ENCODE data around the gene TLNRD1.

TLNRD1 gene

DNA sequence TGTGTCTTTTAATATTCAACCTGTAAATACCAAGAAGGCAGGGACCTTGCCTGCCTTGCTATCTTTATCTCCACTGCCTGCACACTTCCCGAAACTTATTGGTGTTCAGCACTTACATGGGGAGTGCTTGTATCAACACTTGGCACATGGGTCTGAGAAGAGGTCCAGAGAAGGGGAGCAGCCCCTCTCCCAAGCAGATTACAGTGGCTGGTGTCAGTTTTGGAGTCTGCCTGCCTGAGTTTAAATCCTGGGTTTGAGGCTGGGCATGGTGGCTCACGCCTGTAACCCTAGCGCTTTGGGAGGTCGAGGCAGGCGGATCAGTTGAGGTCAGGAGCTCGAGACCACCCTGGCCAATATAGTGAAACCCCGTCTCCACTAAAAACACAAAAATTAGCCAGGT is 31.4 kb upstream of the TLNRD1 start:
- Mint-ChIP-seq H3K27ac (no peak overlapping the region), H3K27me3 (no peaks in the 10 kb centered on the region), H3K4me1 (ENCODE audit: low read depth) (no peaks in the 10 kb centered on the region), H3K36me3 (ENCODE audit: low read depth) (peaks cover 87% of the 10 kb centered on the region), H3K9me3 (no peaks in the 10 kb centered on the region), H3K4me3 (no peak overlapping the region)
- intact Hi-C loops (cut with micrococcal nuclease), result loop anchor here (5.0 to 10.0 kb wide), 2 partner anchors 195 to 402 kb away; partner anchors contain the start of gene CEMIP

DNA sequence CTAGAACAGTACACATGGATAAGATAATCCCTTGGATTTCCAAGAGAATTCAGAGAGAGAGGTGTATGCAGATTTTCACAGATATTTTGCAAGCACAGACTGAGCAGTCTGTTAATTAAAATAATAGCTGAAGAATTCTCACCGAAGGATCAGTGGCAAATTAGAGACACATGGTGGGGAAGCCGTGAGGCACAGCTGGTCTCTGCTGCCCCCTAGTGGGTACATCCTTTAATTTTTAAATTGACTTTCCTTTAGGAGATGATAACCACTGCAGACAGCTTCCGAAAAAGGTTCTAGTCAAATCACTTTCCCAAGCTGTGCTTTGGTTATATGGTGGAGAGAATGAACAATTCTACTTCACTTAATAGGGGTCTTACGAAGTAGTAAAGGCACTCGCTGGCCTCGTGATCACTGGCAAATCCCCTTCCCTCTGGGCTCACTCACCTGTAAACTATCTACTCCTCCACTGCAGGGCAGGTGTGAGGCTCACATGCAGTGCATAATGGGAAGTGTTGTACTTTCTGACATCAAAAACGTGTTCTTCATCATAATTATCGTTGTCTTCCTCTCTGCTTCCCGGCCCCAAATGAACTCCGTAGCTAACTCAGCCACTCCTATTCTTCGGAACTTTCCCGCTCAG is 30.6 kb upstream of the TLNRD1 start:
- Mint-ChIP-seq H3K27ac (no peak overlapping the region), H3K4me3 (no peak overlapping the region), H3K27me3 (no peaks in the 10 kb centered on the region), H3K9me3 (no peaks in the 10 kb centered on the region), H3K36me3 (ENCODE audit: low read depth) (peaks cover 86% of the 10 kb centered on the region), H3K4me1 (ENCODE audit: low read depth) (no peaks in the 10 kb centered on the region)
- intact Hi-C loops (cut with micrococcal nuclease), result loop anchor here (2.0 kb wide), 1 partner anchor 549 kb away; no protein-coding TSS in a partner anchor

DNA sequence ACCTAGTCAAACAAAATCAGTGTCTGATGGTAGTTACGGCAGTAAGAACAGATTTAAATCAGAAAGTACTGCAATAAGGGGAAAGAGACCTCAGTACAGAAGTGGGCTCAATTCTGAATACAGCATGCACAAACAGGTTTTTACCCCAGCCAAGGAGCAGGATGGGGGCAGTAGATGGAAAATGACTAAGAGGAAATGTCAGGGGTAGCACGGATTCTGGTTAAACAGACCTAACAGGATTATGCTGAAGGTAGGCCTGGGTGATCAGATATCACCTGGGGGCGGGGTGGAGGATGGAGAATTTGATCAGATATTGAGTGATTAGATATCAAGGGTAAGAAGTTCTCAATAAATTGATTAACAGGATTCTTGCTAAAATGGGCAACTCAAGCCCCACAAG is 30.1 kb upstream of the TLNRD1 start:
- H3K4me1 Mint-ChIP-seq (ENCODE audit: low read depth), result no peaks in the 10 kb centered on the region
- intact Hi-C loops (cut with micrococcal nuclease), result loop anchor here (2.0 kb wide), 1 partner anchor 550 kb away; no protein-coding TSS in a partner anchor
- peaks cover 86% of the 10 kb centered on the region for H3K36me3 Mint-ChIP-seq (ENCODE audit: low read depth)
- H3K9me3 Mint-ChIP-seq, result no peaks in the 10 kb centered on the region
- H3K27ac Mint-ChIP-seq, result no peak overlapping the region
- no peaks in the 10 kb centered on the region for H3K27me3 Mint-ChIP-seq
- no peak overlapping the region for H3K4me3 Mint-ChIP-seq

DNA sequence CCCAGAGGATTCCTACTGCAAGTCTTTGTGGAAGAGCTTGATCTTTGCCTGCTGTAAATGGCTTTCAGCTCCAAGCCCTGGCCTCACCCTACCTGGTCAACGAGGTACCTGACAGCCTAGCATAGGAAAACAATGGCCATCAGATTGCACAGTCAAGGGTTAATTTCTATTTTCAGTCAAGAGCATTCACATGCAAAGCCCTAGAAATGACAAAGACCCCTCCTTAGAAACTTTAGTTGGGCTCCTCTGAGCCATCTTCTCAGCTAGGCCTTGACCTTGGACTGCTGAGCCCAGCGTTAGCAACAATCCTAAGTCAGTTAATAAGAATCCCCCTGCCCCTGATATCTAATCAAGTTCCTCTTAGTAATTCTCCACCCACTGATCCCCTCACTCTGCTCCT is 29.6 kb upstream of the TLNRD1 start:
- no peaks in the 10 kb centered on the region for H3K27me3 Mint-ChIP-seq
- H3K9me3 Mint-ChIP-seq, result no peaks in the 10 kb centered on the region
- H3K4me3 Mint-ChIP-seq, result no peak overlapping the region
- H3K4me1 Mint-ChIP-seq (ENCODE audit: low read depth), result no peaks in the 10 kb centered on the region
- intact Hi-C loops (cut with micrococcal nuclease), result loop anchor here (2.0 kb wide), 1 partner anchor 550 kb away; no protein-coding TSS in a partner anchor
- peaks cover 90% of the 10 kb centered on the region for H3K36me3 Mint-ChIP-seq (ENCODE audit: low read depth)
- H3K27ac Mint-ChIP-seq, result no peak overlapping the region

DNA sequence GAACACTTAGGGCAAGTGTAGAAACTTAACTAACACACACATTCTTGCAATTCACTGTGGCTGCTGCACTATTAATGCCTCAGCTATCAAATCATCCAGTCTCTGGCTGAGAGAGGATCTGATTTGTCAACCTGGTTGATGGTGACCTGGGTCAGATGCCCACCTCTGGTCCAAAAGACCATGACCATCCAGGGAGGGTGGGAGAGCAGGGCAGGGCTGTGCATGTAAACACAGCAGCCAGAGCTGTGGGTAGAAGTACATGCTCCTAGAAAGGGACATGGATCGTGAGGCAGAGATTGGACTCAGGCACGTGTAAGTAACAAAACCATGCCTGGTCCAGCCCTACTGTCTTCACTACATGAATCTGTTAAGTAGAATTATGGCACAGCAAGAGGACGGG is 28.4 kb upstream of the TLNRD1 start:
- H3K36me3 Mint-ChIP-seq (ENCODE audit: low read depth), result peaks cover 94% of the 10 kb centered on the region
- peaks cover 8% of the 10 kb centered on the region for H3K4me1 Mint-ChIP-seq (ENCODE audit: low read depth)
- intact Hi-C loops (cut with micrococcal nuclease), result no loop called here
- no peak overlapping the region for H3K4me3 Mint-ChIP-seq
- H3K27me3 Mint-ChIP-seq, result no peaks in the 10 kb centered on the region
- H3K27ac Mint-ChIP-seq, result no peak overlapping the region
- H3K9me3 Mint-ChIP-seq, result no peaks in the 10 kb centered on the region

DNA sequence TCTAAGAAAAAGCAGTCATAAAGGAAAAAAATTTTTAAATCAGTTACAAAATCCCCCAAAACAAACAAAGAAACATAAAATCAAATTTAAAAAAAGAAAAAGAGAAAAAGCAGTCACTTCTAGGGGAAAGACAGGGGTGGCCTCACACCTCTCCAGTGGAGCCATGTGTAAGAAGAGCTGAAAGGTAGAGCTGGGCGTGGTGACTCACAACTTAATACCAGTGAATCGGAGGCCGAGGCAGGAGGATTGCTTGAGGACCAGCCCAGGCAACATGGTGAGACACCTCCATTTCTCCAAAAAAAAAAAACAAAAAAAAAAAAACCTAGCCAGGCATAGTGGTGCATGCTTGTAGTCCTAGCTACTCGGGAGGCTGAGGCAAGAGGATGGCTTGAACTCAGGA is 25.8 kb upstream of the TLNRD1 start:
- intact Hi-C loops (cut with micrococcal nuclease), result loop anchor here (5.0 kb wide), 1 partner anchor 132 kb away; no protein-coding TSS in a partner anchor
- Mint-ChIP-seq H3K4me3 (no peak overlapping the region), H3K27me3 (no peaks in the 10 kb centered on the region), H3K9me3 (no peaks in the 10 kb centered on the region), H3K36me3 (ENCODE audit: low read depth) (peaks cover 95% of the 10 kb centered on the region), H3K4me1 (ENCODE audit: low read depth) (peaks cover 29% of the 10 kb centered on the region), H3K27ac (no peak overlapping the region)

DNA sequence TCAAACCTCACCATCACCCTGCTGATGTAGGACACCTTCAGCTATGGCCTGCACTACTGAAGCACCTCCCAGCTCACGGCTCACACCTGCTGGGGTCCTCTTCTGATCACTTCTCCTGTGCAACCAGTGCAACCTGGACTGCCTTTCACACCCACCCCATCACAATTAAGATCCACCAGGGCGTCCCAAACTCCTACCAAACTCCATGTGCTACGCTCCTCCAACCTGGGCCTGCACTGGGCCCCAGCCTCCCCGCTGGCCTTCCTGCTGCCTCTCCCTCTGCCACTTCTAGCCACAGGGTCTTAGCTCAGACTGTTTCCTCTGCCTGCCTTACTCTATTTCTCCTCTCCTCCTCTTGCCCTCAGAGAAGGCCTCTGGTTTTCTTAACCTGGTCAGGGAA is 23.9 kb upstream of the TLNRD1 start:
- Mint-ChIP-seq H3K9me3 (no peaks in the 10 kb centered on the region), H3K27me3 (no peaks in the 10 kb centered on the region), H3K27ac (peak overlapping the region; percentile 68), H3K36me3 (ENCODE audit: low read depth) (peaks cover 97% of the 10 kb centered on the region), H3K4me3 (no peak overlapping the region), H3K4me1 (ENCODE audit: low read depth) (peaks cover 29% of the 10 kb centered on the region)
- intact Hi-C loops (cut with micrococcal nuclease), result loop anchor here (1.0 to 5.0 kb wide), 2 partner anchors 130 to 289 kb away; no protein-coding TSS in a partner anchor

DNA sequence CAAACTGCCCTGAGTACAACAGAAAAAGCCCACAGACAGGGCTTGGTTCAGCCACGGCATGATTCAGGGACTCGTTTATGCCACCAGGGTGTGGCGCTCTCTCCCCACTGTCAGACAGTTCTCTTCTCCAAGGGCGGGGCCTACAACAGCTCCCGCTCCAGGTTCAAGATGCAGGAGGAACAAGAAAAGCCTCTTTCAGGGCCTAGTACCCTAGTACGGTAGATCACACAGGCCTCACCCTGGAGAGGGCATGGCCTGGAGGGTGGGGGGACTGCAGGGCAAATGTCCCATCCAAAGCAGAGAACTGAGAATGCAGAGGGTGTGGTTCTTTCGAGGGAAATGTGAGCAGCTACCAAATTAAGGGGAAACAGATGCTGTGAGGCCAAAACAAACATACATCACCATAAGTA is 23.1 kb upstream of the TLNRD1 start:
- Mint-ChIP-seq H3K27ac (peak overlapping the region; percentile 68), H3K27me3 (no peaks in the 10 kb centered on the region), H3K36me3 (ENCODE audit: low read depth) (peaks cover 97% of the 10 kb centered on the region), H3K4me1 (ENCODE audit: low read depth) (peaks cover 36% of the 10 kb centered on the region), H3K4me3 (no peak overlapping the region), H3K9me3 (no peaks in the 10 kb centered on the region)
- intact Hi-C loops (cut with micrococcal nuclease), result loop anchor here (1.0 to 5.0 kb wide), 2 partner anchors 130 to 289 kb away; no protein-coding TSS in a partner anchor

DNA sequence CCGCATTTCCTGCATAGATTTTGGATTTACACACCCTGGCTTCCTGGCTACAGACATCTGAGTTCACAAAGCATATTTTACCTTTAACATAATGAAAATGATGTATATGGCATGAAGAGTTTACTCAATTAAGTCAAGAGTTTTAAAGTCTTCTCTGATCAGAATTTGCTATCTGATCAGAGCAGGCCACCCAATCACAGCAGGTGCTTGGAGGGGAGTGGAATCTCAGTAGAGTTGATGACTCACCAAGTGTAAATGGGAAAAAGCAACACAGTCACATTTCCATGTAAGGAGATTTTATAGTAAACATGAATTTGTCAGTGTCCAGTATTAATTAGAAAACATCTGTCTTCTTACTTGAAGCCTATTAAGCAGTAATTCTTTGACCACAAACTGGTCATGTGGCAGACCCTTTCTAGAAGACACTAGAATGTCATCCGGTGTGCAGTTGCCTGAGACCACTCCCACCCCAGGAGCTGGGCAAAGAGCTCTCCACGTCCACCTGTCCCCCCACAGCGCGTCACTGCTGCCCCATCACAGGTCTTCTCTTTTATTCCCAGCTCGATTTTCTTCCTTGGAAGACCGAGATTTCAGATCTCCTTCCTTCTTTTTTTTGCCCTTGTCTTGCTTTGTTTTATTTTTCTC is 21.9 kb upstream of the TLNRD1 start:
- peak overlapping the region; percentile 68 for H3K27ac Mint-ChIP-seq
- H3K27me3 Mint-ChIP-seq, result no peaks in the 10 kb centered on the region
- peaks cover 40% of the 10 kb centered on the region for H3K4me1 Mint-ChIP-seq (ENCODE audit: low read depth)
- intact Hi-C loops (cut with micrococcal nuclease), result loop anchor here (5.0 kb wide), 1 partner anchor 128 kb away; no protein-coding TSS in a partner anchor
- H3K36me3 Mint-ChIP-seq (ENCODE audit: low read depth), result peaks cover 95% of the 10 kb centered on the region
- H3K9me3 Mint-ChIP-seq, result no peaks in the 10 kb centered on the region
- H3K4me3 Mint-ChIP-seq, result no peak overlapping the region

DNA sequence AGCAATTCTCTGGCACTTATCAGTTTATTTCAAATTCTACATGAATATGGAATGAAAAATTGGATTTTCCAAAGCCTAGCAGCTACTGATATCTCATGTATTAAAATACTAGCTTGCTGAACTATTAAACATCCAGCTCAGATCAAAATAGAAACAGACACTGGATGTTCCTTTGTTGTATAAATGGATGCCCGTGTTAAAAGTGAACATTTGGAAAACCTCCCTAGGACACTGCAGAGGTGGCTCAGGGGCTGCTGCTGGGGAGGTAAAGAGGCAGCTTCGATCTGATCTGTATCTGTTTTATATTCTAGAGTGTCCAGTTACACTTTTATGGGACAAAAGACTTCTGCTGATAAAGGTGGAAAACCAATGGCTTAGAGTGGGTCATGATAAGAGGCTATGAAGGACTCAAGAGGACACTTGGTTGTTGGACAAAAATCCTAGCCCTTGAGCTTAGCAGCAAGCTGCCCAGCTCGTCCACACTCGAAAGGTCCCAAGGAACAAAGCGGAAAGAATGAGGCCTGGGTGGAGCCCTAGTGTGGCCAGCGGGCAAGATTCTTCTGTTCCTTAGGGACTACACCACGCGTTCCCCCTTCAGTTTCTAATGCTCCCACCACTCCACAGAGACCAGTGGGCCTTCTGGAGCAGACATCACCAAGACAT is 21.1 kb upstream of the TLNRD1 start:
- Mint-ChIP-seq H3K36me3 (ENCODE audit: low read depth) (peaks cover 88% of the 10 kb centered on the region), H3K27ac (peak overlapping the region; percentile 68), H3K4me3 (no peak overlapping the region), H3K4me1 (ENCODE audit: low read depth) (peaks cover 46% of the 10 kb centered on the region), H3K27me3 (no peaks in the 10 kb centered on the region), H3K9me3 (no peaks in the 10 kb centered on the region)
- intact Hi-C loops (cut with micrococcal nuclease), result loop anchor here (5.0 kb wide), 1 partner anchor 128 kb away; no protein-coding TSS in a partner anchor

DNA sequence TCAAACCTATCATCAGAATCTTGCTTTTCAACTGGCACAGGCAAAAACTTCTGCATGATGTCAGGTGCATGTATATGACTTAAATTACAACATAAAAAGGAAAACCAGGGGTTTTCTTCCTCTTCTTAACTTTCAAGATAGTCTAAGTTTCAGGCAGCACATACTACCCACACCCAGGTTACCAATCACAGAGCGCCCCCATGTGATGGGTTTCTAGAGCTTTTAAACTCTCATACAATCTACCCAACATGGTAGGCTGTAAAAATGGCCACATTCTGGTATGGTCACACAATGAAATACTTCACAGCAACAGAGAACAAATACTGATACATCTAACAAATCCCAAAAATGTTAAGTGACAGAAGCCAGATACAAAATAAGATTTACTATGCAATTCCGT is 18.5 kb upstream of the TLNRD1 start:
- no peaks in the 10 kb centered on the region for H3K9me3 Mint-ChIP-seq
- peaks cover 73% of the 10 kb centered on the region for H3K36me3 Mint-ChIP-seq (ENCODE audit: low read depth)
- H3K27me3 Mint-ChIP-seq, result no peaks in the 10 kb centered on the region
- intact Hi-C loops (cut with micrococcal nuclease), result no loop called here
- no peak overlapping the region for H3K4me3 Mint-ChIP-seq
- peaks cover 61% of the 10 kb centered on the region for H3K4me1 Mint-ChIP-seq (ENCODE audit: low read depth)
- no peak overlapping the region for H3K27ac Mint-ChIP-seq

DNA sequence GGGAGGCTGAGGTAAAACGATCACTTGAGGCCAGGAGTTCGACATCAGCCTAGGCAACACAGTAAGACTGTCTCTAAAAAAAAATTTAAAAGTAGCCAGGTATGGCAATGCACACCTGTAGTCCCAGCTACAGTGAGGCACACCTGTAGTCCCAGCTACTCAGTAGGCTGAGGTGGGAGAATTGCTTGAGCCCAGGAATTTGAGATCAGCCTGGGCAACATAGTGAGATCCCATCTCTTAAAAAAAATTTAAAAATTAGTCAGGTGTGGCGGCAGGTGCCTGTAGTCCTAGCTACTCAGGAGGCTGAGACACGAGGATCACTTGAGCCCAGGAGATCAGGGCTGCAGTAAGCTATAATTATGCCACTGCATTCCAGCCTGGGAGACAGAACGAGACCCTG is 17.9 kb upstream of the TLNRD1 start:
- Mint-ChIP-seq H3K4me1 (ENCODE audit: low read depth) (peaks cover 58% of the 10 kb centered on the region), H3K27ac (no peak overlapping the region), H3K9me3 (no peaks in the 10 kb centered on the region), H3K36me3 (ENCODE audit: low read depth) (peaks cover 68% of the 10 kb centered on the region), H3K4me3 (no peak overlapping the region), H3K27me3 (no peaks in the 10 kb centered on the region)
- intact Hi-C loops (cut with micrococcal nuclease), result no loop called here

DNA sequence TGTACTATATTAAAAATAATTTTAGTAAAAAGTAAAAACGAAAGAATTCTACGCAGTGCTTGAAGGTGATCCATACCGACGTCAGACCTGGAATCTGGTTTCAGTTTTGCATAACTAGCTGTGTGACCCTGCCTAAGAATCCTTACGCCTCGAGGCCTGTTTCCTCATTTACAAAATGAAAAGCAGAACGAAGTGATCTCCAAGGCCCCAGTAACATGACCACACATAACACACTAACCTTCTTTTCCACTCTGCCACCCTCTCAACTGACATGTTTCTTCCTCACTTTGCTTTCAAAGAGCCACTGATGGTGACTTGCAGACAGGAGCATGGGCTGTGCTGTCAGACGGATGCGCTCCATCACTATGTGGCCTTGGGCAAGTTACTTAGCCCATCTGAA is 15.9 kb upstream of the TLNRD1 start:
- peak overlapping the region; percentile 4 for H3K4me3 Mint-ChIP-seq
- H3K36me3 Mint-ChIP-seq (ENCODE audit: low read depth), result peaks cover 68% of the 10 kb centered on the region
- intact Hi-C loops (cut with micrococcal nuclease), result no loop called here
- H3K9me3 Mint-ChIP-seq, result no peaks in the 10 kb centered on the region
- H3K27me3 Mint-ChIP-seq, result no peaks in the 10 kb centered on the region
- peaks cover 56% of the 10 kb centered on the region for H3K4me1 Mint-ChIP-seq (ENCODE audit: low read depth)
- H3K27ac Mint-ChIP-seq, result peak overlapping the region; percentile 85

DNA sequence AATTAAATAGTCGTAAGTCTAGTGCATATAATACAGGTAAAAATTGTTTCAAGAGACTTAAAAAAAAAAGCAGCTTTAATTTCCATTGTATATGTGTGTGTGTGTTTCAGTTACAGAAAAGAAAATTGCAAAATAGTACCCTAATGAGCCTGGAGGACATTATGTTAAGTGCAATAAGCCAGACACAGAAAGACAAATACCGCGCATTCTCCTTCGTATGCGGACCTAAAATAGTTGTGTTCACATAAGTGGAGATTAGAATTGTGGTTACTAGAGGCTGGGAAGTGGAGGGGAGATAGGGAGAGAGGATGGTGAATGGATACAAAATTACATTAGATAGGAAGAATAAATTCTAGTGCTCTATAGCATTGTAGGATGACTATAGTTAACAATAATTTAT is 14.7 kb upstream of the TLNRD1 start:
- intact Hi-C loops (cut with micrococcal nuclease), result no loop called here
- H3K9me3 Mint-ChIP-seq, result no peaks in the 10 kb centered on the region
- no peaks in the 10 kb centered on the region for H3K27me3 Mint-ChIP-seq
- H3K27ac Mint-ChIP-seq, result peak overlapping the region; percentile 1
- H3K4me1 Mint-ChIP-seq (ENCODE audit: low read depth), result peaks cover 59% of the 10 kb centered on the region
- no peak overlapping the region for H3K4me3 Mint-ChIP-seq
- peaks cover 57% of the 10 kb centered on the region for H3K36me3 Mint-ChIP-seq (ENCODE audit: low read depth)
